Right atrium auricular region (tissue), 2 donors: ENCODE data around the gene ZNF219. TPM values are rescaled to one million over a fixed set of nuclear protein-coding genes. Genes with fewer than 3 reads are reported as not detected.

Source experiments
- DNase-seq: peaks from one replicate; pipeline ENCODE4 v3.0.0-alpha.2; 2019; ENCODE audit warnings: low spot score
- H3K27ac ChIP-seq, 2 donors: fragments of 200-600 bp; sonication (generic); 1 replicate in 1 of 2; 2 replicates in 1 of 2; pipeline ENCODE4 v1.5.1; 2016 to 2019
- H3K27me3 ChIP-seq, 2 donors: fragments of 200-600 bp; sonication (generic); one replicate each; pipeline versions ENCODE4 v1.5.1 to v1.6.0; 2017 to 2019
- H3K36me3 ChIP-seq: fragments of 200-600 bp; sonication (generic); one replicate; pipeline ENCODE4 v1.5.1; 2016
- H3K4me1 ChIP-seq, 2 donors: fragments of 200-600 bp; sonication (generic); one replicate each; pipeline versions ENCODE4 v1.5.1 to v1.6.0; 2017 to 2019
- H3K4me3 ChIP-seq, 2 donors: fragments of 200-600 bp; sonication (generic); 1 replicate in 1 of 2; 2 replicates in 1 of 2; pipeline ENCODE4 v1.5.1; 2017 to 2019; ENCODE audit warnings: mild to moderate bottlenecking in 1 of 2, moderate library complexity in 1 of 2
- H3K9me3 ChIP-seq, 2 donors: fragments of 200-600 bp; sonication (generic); one replicate each; pipeline ENCODE4 v1.5.1; 2019
- total RNA-seq, 2 donors: library from RNA; depleted of rRNA; stranded (reverse); fragments of >200 nt; gene quantifications; one replicate each; pipeline ENCODE4 v1.1.0, GENCODE V29; 2016
- TF ChIP-seq, protein P1 (sequence below), 2 donors: fragments of 200-600 bp; sonication (generic); IDR thresholded peaks; one replicate each; pipeline ENCODE4 v1.5.1; 2019; ENCODE audit warnings: antibody characterized with exemption in 2 of 2

Gene ZNF219
- total RNA-seq, 2 donors from 2014 or later: 49.7 to 66.6 TPM

DNA sequence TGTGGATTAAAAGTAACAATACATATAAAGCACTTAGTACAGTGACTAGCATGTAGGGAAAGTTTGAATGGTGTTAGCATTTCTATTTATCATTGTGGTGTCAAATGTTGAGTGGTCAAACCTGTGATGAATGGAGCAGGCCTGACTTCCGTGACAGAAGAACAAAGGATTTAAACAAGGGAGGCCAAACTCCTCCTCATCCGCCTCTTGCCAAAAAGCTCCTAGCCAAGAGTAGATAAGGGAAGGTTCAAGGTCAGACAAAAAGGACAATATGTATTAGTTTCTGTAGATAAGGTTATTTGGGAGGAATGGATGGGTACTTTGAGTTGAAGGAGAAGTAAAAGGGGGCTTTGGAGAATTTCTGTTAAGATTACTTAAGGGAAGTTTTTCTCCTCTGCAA lies 49.8 kb downstream of the ZNF219 start:
- Histone ChIP-seq H3K27me3 (no peaks in the 10 kb centered on the region), H3K4me1 (peaks cover 0 to 22% of the 10 kb centered on the region in 2 donors), H3K27ac (no peak overlapping the region), H3K36me3 (no peaks in the 10 kb centered on the region), H3K4me3 (no peak overlapping the region), H3K9me3 (no peaks in the 10 kb centered on the region)
- TF ChIP-seq, protein P1, sequence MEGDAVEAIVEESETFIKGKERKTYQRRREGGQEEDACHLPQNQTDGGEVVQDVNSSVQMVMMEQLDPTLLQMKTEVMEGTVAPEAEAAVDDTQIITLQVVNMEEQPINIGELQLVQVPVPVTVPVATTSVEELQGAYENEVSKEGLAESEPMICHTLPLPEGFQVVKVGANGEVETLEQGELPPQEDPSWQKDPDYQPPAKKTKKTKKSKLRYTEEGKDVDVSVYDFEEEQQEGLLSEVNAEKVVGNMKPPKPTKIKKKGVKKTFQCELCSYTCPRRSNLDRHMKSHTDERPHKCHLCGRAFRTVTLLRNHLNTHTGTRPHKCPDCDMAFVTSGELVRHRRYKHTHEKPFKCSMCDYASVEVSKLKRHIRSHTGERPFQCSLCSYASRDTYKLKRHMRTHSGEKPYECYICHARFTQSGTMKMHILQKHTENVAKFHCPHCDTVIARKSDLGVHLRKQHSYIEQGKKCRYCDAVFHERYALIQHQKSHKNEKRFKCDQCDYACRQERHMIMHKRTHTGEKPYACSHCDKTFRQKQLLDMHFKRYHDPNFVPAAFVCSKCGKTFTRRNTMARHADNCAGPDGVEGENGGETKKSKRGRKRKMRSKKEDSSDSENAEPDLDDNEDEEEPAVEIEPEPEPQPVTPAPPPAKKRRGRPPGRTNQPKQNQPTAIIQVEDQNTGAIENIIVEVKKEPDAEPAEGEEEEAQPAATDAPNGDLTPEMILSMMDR (IDR thresholded peaks at IDR 0.05): no peak
- no peak for DNase-seq

DNA sequence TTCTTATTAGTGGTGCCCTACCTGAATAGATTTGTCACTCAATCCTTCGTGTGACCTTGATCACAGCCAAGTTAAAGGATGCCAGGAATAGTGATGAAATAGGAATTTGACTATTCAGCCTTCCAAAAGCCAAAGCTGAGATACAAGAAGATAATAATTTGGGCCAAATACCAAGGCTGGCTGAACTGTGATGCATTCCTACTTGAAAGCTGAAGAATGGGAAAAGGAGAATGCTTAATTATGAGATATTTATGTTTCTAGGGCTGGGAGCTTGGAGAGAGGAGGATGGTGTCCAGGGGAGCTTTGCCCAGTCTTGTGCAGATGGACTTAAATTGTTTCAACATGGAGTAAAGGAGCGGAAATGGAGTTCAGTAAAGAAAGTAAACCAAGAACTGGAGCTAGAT lies 51.1 kb downstream of the ZNF219 start:
- no peak overlapping the region for H3K4me3 ChIP-seq
- TF ChIP-seq, protein P1 (IDR thresholded peaks at IDR 0.05): no peak
- no peaks in the 10 kb centered on the region for H3K9me3 ChIP-seq
- H3K27ac ChIP-seq: no peak overlapping the region
- H3K27me3 ChIP-seq: no peaks in the 10 kb centered on the region
- H3K4me1 ChIP-seq: peaks cover 0 to 34% of the 10 kb centered on the region in 2 donors
- H3K36me3 ChIP-seq: no peaks in the 10 kb centered on the region
- no peak for DNase-seq

DNA sequence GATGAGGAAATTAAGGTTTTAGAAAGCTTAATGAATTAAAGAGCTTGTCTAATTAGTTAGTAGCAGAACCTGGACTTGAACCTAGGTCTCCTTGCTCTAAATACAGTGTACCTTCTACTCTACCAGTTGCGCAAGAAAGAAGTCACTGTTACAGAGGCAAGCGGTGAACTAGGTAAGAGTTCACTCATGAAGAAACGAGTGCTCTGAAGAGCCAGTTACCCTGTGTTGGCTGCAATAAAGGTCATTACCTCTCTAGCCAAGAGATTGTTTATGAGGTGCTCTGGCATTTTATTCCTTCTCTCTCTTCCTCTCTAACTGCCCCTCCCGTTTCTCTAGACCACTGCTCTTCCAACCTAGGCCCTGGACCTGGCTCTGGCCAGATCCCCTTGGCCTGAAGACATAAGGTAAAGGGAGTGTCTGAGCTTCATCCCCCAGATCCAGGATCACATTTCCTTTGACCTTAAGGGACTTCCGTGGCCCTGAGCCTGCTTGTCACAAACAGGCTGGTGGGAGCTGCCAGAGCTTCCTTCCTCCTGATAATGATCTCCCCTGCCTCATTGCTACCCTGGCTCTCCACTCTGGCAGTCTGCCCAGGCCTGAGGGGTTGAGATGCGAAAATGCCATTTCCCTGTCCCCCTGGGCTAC lies 54.4 kb downstream of the ZNF219 start:
- Histone ChIP-seq H3K27me3 (no peaks in the 10 kb centered on the region), H3K4me1 (peaks cover 0 to 47% of the 10 kb centered on the region in 2 donors), H3K27ac (no peak overlapping the region), H3K4me3 (no peak overlapping the region), H3K9me3 (no peaks in the 10 kb centered on the region), H3K36me3 (no peaks in the 10 kb centered on the region)
- TF ChIP-seq, protein P1 (IDR thresholded peaks at IDR 0.05): no peak
- DNase-seq: no peak

DNA sequence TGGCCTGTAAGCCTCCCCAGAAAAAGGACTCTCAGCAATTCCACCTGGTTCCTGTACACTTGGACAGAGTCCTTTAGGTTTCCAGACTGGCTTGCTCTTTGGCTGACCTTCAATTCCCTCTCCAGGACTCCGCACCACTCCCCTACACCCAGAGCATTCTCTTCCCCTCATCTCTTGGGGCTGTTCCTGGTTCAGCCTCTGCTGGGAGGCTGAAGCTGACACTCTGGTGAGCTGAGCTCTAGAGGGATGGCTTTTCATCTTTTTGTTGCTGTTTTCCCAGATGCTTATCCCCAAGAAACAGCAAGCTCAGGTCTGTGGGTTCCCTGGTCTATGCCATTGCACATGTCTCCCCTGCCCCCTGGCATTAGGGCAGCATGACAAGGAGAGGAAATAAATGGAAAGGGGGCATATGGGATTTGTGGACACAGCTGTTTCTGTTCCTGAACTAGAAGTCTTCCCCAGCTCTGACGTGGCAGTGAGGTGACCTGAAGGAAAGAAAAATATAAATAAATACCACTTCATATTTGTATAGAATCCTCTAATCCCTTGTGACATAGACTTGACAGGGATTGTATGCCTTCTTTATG lies 55.0 kb downstream of the ZNF219 start:
- DNase-seq: no peak
- no peak overlapping the region for H3K4me3 ChIP-seq
- no peaks in the 10 kb centered on the region for H3K9me3 ChIP-seq
- no peaks in the 10 kb centered on the region for H3K36me3 ChIP-seq
- no peaks in the 10 kb centered on the region for H3K27me3 ChIP-seq
- TF ChIP-seq, protein P1 (IDR thresholded peaks at IDR 0.05): no peak
- peaks cover 0 to 50% of the 10 kb centered on the region in 2 donors for H3K4me1 ChIP-seq
- H3K27ac ChIP-seq: no peak overlapping the region

DNA sequence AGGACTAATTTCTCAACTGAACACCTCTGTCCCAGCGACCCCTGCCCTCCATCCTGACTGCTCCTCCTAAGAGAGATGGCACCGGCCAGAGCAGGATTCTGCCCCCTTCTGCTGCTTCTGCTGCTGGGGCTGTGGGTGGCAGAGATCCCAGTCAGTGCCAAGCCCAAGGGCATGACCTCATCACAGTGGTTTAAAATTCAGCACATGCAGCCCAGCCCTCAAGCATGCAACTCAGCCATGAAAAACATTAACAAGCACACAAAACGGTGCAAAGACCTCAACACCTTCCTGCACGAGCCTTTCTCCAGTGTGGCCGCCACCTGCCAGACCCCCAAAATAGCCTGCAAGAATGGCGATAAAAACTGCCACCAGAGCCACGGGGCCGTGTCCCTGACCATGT lies 55.5 kb downstream of the ZNF219 start:
- TF ChIP-seq, protein P1 (IDR thresholded peaks at IDR 0.05): no peak
- no peaks in the 10 kb centered on the region for H3K27me3 ChIP-seq
- H3K27ac ChIP-seq: no peak overlapping the region
- H3K36me3 ChIP-seq: no peaks in the 10 kb centered on the region
- no peak overlapping the region for H3K4me3 ChIP-seq
- H3K9me3 ChIP-seq: no peaks in the 10 kb centered on the region
- DNase-seq: no peak
- peaks cover 0 to 50% of the 10 kb centered on the region in 2 donors for H3K4me1 ChIP-seq
